Spleen (tissue), 11 donors: ENCODE data around the gene SUPT3H. TPM values are rescaled to one million over a fixed set of nuclear protein-coding genes. Genes with fewer than 3 reads are reported as not detected.

Source experiments
- DNase-seq: peaks from one replicate; pipeline ENCODE4 v3.0.0-alpha.2; 2020
- H3K27ac ChIP-seq, 8 donors: fragments of 200-600 bp; sonication (generic) in 7 of 8; 1 replicate in 4 of 8; 2 replicates in 4 of 8; pipeline versions ENCODE4 v1.5.0 to v1.8.0; 2016 to 2021; ENCODE audit warnings: inconsistent platforms in 4 of 8, mild to moderate bottlenecking in 4 of 8, moderate library complexity in 1 of 8
- H3K27me3 ChIP-seq, 7 donors: fragments of 200-600 bp; sonication (generic) in 6 of 7; replicated peaks in 1 of 7; 1 replicate in 4 of 7; 2 replicates in 3 of 7; pipeline versions ENCODE4 v1.5.0 to v1.8.0; 2016 to 2021; ENCODE audit warnings: inconsistent platforms in 3 of 7, mild to moderate bottlenecking in 1 of 7
- H3K36me3 ChIP-seq, 6 donors: fragments of 200-600 bp; sonication (generic) in 5 of 6; 1 replicate in 4 of 6; 2 replicates in 2 of 6; pipeline versions ENCODE4 v1.5.0 to v1.8.0; 2016 to 2021; ENCODE audit warnings: inconsistent platforms in 2 of 6
- H3K4me1 ChIP-seq, 6 donors: fragments of 200-600 bp; sonication (generic) in 5 of 6; 1 replicate in 3 of 6; 2 replicates in 3 of 6; pipeline versions ENCODE4 v1.5.0 to v1.8.0; 2016 to 2021; ENCODE audit warnings: inconsistent platforms in 3 of 6
- H3K4me3 ChIP-seq, 8 donors: fragments of 200-600 bp; sonication (generic) in 7 of 8; 1 replicate in 4 of 8; 2 replicates in 4 of 8; pipeline versions ENCODE4 v1.5.0 to v1.8.0; 2016 to 2021; ENCODE audit warnings: inconsistent platforms in 4 of 8, mild to moderate bottlenecking in 4 of 8, moderate library complexity in 2 of 8
- H3K9me3 ChIP-seq, 8 donors: fragments of 200-600 bp; sonication (generic) in 7 of 8; 1 replicate in 4 of 8; 2 replicates in 4 of 8; pipeline versions ENCODE4 v1.5.0 to v1.8.0; 2016 to 2021; ENCODE audit warnings: inconsistent platforms in 4 of 8
- CTCF ChIP-seq, 11 experiments: fragments of 200-600 bp in 7 of 11; fragments of 450-650 bp in 4 of 11; sonication (generic) in 4 of 11; IDR thresholded peaks in 8 of 11; conservative IDR thresholded peaks in 3 of 11; 1 replicate in 7 of 11; 2 replicates in 4 of 11; pipeline versions ENCODE4 v1.4.0 to v1.8.0; 2016 to 2021; ENCODE audit warnings: antibody characterized with exemption in 11 of 11, inconsistent platforms in 4 of 11, mild to moderate bottlenecking in 1 of 11
- POLR2A ChIP-seq, 3 donors: fragments of 450-650 bp; IDR thresholded peaks; one replicate each; pipeline ENCODE4 v1.5.1; 2017; ENCODE audit warnings: antibody characterized with exemption in 3 of 3, mild to moderate bottlenecking in 1 of 3
- POLR2AphosphoS5 ChIP-seq, 3 donors: sonication (generic); formaldehyde crosslinking; IDR thresholded peaks; one replicate each; pipeline ENCODE4 v1.5.1; 2017; ENCODE audit warnings: antibody characterized with exemption in 3 of 3
- WGBS, 5 donors: extraction: QIAGEN DNeasy Blood & Tissue Kit in 3 of 5; methylation state at CpG; one replicate each; pipeline versions ENCODE4 v1.1.5 to v1.1.7; 2013 to 2018; 5-methylcytosine and 5-hydroxymethylcytosine counted together
- intact Hi-C: fragments of 100-400 bp; cut with DNase I; formaldehyde crosslinking; loops from one replicate; pipeline ENCODE4 v1.15.0; 2023; ENCODE audit warnings: low total_unique reads
- polyA plus RNA-seq, 3 donors: library from polyadenylated mRNA; stranded (reverse); fragments of 200-250 nt; gene quantifications; one replicate each; pipeline ENCODE4 v1.2.1, GENCODE V29; 2013
- total RNA-seq, 7 donors: library from RNA; depleted of rRNA in 3 of 7; stranded (reverse); fragments of >200 nt in 3 of 7; fragmentation: NEBNext Ultra II Directional in 4 of 7; extraction: Animal tissue kit (Norgen Biotek cat#: 25700) in 4 of 7; gene quantifications; one replicate each; pipeline versions ENCODE4 v1.1.0 to v1.2.1, GENCODE V29; 2016 to 2021
- donor health status: healthy with polysubstance abuse.
- donor health status: DM: no; HTN: no; CAD: no; lungs with moderate emphysema.
- donor health status: DM: no; HTN: no; CAD: no.
- donor health status: Bipolar disorder and iron deficiency.
- donor health status: healthy.
- donor health status: DM: no; HTN: no; CAD: no.
- donor health status: DM: yes; HTN: yes; CAD: no.

SUPT3H gene
- total and polyA plus RNA-seq, 10 donors = 3.1 to 16.8 (median 6.2) TPM

DNA sequence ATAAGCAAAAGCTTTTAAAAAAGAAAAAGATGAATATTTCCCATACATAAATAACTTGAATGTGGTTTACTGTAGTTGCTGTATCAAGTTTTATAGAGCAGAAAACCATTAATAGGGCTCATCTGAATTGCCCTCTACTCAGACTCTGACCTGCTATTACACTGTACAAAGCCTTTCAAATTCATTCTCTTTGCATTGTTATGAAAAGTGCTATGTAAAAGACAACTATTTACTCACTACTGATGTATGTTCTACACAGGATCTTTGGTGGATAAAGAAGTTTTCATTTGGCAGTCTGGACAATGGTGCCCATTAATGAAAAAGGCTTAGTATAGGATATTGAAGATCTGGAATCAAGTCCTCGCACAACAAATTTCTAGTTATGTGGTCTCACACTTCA, 248.7 kb downstream of the SUPT3H start:
- H3K27me3 ChIP-seq = no peaks in the 10 kb centered on the region
- no peak for DNase-seq
- H3K27ac ChIP-seq = no peak overlapping the region
- no peak for TF ChIP-seq POLR2A (IDR thresholded peaks at IDR 0.05)
- TF ChIP-seq CTCF (IDR thresholded peaks at IDR 0.05 in 8 of 11, conservative IDR thresholded peaks at IDR 0.05 in 3 of 11) = no peak
- TF ChIP-seq POLR2AphosphoS5 (IDR thresholded peaks at IDR 0.05) = no peak
- H3K9me3 ChIP-seq = no peaks in the 10 kb centered on the region
- H3K4me1 ChIP-seq = peaks cover 0 to 7% (median 0%) of the 10 kb centered on the region in 6 donors
- WGBS, 5 donors = 97 to 100% (median 97%) methylated on average over 1 of the region's 1 CpG
- intact Hi-C loops = no loop called here
- no peaks in the 10 kb centered on the region for H3K36me3 ChIP-seq
- no peak overlapping the region for H3K4me3 ChIP-seq

DNA sequence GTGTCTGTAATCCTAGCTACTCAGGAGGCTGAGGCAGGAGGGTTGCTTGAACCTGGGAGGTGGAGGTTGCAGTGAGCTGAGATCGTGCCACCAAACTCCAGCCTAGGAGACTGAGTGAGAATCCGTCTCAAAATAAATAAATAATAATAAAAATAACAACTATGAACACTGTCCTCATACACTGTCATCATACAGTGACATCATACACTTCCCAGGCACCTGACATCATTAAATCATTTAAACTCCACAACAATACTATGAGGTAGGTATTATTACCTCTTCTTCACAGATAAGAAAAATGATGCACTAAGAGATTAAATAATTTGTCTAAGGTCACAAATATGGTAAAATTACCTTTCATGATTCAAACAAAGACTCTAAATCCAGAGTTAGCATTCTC, 250.5 kb downstream of the SUPT3H start:
- Histone ChIP-seq H3K9me3 (no peaks in the 10 kb centered on the region), H3K27me3 (no peaks in the 10 kb centered on the region), H3K4me1 (peaks cover 0 to 5% (median 0%) of the 10 kb centered on the region in 6 donors), H3K4me3 (no peak overlapping the region), H3K36me3 (no peaks in the 10 kb centered on the region), H3K27ac (no peak overlapping the region)
- DNase-seq = no peak
- TF ChIP-seq POLR2A (IDR thresholded peaks at IDR 0.05) = no peak
- no peak for TF ChIP-seq POLR2AphosphoS5 (IDR thresholded peaks at IDR 0.05)
- TF ChIP-seq CTCF (IDR thresholded peaks at IDR 0.05 in 8 of 11, conservative IDR thresholded peaks at IDR 0.05 in 3 of 11) = no peak
- 90 to 97% (median 96%) methylated on average over 2 of the region's 2 CpGs for WGBS, 5 donors
- intact Hi-C loops = no loop called here

GRCh38 chr6:45126033-45126432, 251.7 kb downstream of the SUPT3H start:
- Histone ChIP-seq H3K9me3 (no peaks in the 10 kb centered on the region), H3K27me3 (no peaks in the 10 kb centered on the region), H3K4me1 (no peaks in the 10 kb centered on the region), H3K27ac (no peak overlapping the region), H3K36me3 (no peaks in the 10 kb centered on the region), H3K4me3 (no peak overlapping the region)
- no peak for DNase-seq
- TF ChIP-seq POLR2A (IDR thresholded peaks at IDR 0.05) (no peak), CTCF (IDR thresholded peaks at IDR 0.05 in 8 of 11, conservative IDR thresholded peaks at IDR 0.05 in 3 of 11) (no peak), POLR2AphosphoS5 (IDR thresholded peaks at IDR 0.05) (no peak)
- intact Hi-C loops = no loop called here

DNA sequence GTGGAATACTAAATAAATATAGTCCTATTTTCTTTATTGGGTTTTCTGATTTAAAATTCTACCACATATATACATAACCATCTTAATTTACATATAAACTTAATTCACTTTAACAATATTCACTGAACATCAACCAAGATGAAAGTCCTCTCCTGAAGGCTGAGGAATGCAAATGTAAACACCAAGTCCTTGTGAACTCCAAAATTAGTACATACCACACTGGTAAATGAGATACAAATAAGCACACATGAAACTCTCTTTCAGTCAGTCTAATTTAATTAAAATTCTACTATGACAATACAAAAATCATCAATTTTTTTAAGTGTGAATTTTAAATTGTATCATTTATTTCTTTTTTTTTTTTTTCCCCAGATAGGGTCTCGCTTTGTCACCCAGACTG, 254.7 kb downstream of the SUPT3H start:
- WGBS, 5 donors = 91 to 98% (median 96%) methylated on average over 1 of the region's 1 CpG
- Histone ChIP-seq H3K4me1 (no peaks in the 10 kb centered on the region), H3K27ac (no peak overlapping the region), H3K27me3 (no peaks in the 10 kb centered on the region), H3K36me3 (no peaks in the 10 kb centered on the region), H3K4me3 (no peak overlapping the region), H3K9me3 (no peaks in the 10 kb centered on the region)
- intact Hi-C loops = no loop called here
- DNase-seq = no peak
- TF ChIP-seq POLR2A (IDR thresholded peaks at IDR 0.05) (no peak), POLR2AphosphoS5 (IDR thresholded peaks at IDR 0.05) (no peak), CTCF (IDR thresholded peaks at IDR 0.05 in 8 of 11, conservative IDR thresholded peaks at IDR 0.05 in 3 of 11) (no peak)
